Osteoblast (primary cell): ENCODE data around the gene ZG16B. TPM values are rescaled to one million over a fixed set of nuclear protein-coding genes. Genes with fewer than 3 reads are reported as not detected.

ENCODE experiments used
- DNase-seq: peaks from one replicate; pipeline ENCODE4 v3.0.0; 2011; ENCODE audit warnings: low spot score, mixed read lengths; ENCODE audit not compliant: insufficient read length; ENCODE audit errors: missing footprints
- H2AFZ ChIP-seq: 2 replicates; pipeline ENCODE4 v1.6.0; 2011; ENCODE audit warnings: mild to moderate bottlenecking, low read length
- H3K27ac ChIP-seq: 2 replicates; pipeline ENCODE4 v1.5.1; 2011; ENCODE audit warnings: mild to moderate bottlenecking, low read depth, low read length, moderate library complexity
- H3K27me3 ChIP-seq: 2 replicates; pipeline ENCODE4 v1.6.0; 2012; ENCODE audit warnings: mild to moderate bottlenecking, control low read depth, inconsistent platforms, low read length, moderate library complexity; ENCODE audit not compliant: insufficient read depth
- H3K36me3 ChIP-seq: 2 replicates; pipeline ENCODE4 v1.5.1; 2011; ENCODE audit warnings: mild to moderate bottlenecking, low read length, control low read depth, moderate library complexity; ENCODE audit not compliant: insufficient read depth
- H3K4me1 ChIP-seq: 2 replicates; pipeline ENCODE4 v1.5.1; 2011; ENCODE audit warnings: mild to moderate bottlenecking, low read length, control low read depth, moderate library complexity; ENCODE audit not compliant: insufficient read depth
- H3K4me2 ChIP-seq: 2 replicates; pipeline ENCODE4 v1.6.0; 2011; ENCODE audit warnings: mild to moderate bottlenecking, low read length; ENCODE audit not compliant: insufficient read depth
- H3K4me3 ChIP-seq: fragments of 200-600 bp; sonication (generic); 3 replicates; pipeline ENCODE4 v1.5.1; 2012; ENCODE audit warnings: mild to moderate bottlenecking, low read length, inconsistent platforms; ENCODE audit not compliant: insufficient read depth
- H3K79me2 ChIP-seq: 2 replicates; pipeline ENCODE4 v1.6.0; 2012; ENCODE audit warnings: mild to moderate bottlenecking, low read length, control low read depth, inconsistent platforms; ENCODE audit not compliant: insufficient read depth
- H3K9me3 ChIP-seq: 2 replicates; pipeline ENCODE4 v1.5.1; 2011; ENCODE audit warnings: low read depth, low read length, control low read depth
- H4K20me1 ChIP-seq: 2 replicates; pipeline ENCODE4 v1.6.0; 2012; ENCODE audit warnings: mild to moderate bottlenecking, low read length, control low read depth; ENCODE audit not compliant: insufficient read depth
- CTCF ChIP-seq: IDR thresholded peaks from 2 replicates; pipeline ENCODE4 v1.5.1; 2011; ENCODE audit warnings: mild to moderate bottlenecking, low read depth, low read length, moderate library complexity; ENCODE audit errors: extremely low read depth
- total RNA-seq: library from RNA; depleted of rRNA; stranded (reverse); fragments of >200 nt; gene quantifications from 2 replicates; pipeline ENCODE4 v1.2.3, GENCODE V29; 2012

ZG16B gene
- total RNA-seq, 1 donor = 1.4 TPM

- H3K4me1 ChIP-seq = peaks cover 18% of the 10 kb centered on the region
- no peaks in the 10 kb centered on the region for H3K9me3 ChIP-seq
- no peaks in the 10 kb centered on the region for H3K36me3 ChIP-seq
- no peak overlapping the region for H3K4me3 ChIP-seq
- peaks cover 10% of the 10 kb centered on the region for H3K27me3 ChIP-seq
- no peaks in the 10 kb centered on the region for H3K79me2 ChIP-seq
- H2AFZ ChIP-seq = no peak overlapping the region
- H3K27ac ChIP-seq = no peak overlapping the region
- DNase-seq = peak; percentile 62
- no peak for TF ChIP-seq CTCF
- H3K4me2 ChIP-seq = no peak overlapping the region
- no peaks in the 10 kb centered on the region for H4K20me1 ChIP-seq
Observed at GRCh38 chr16:2836646-2837508, 6.8 kb downstream of the ZG16B start.

GRCh38 chr16:2838928-2839327 lies 8.8 kb downstream of the ZG16B start:
- Histone ChIP-seq H3K36me3 (no peaks in the 10 kb centered on the region), H3K4me3 (no peak overlapping the region), H3K27me3 (no peaks in the 10 kb centered on the region), H4K20me1 (no peaks in the 10 kb centered on the region), H3K4me1 (peaks cover 18% of the 10 kb centered on the region), H2AFZ (no peak overlapping the region), H3K4me2 (no peak overlapping the region), H3K79me2 (no peaks in the 10 kb centered on the region), H3K9me3 (no peaks in the 10 kb centered on the region), H3K27ac (no peak overlapping the region)
- DNase-seq = peak; percentile 98
- TF ChIP-seq CTCF = peak; percentile 90

GRCh38 chr16:2839650-2840450 lies 9.7 kb downstream of the ZG16B start:
- H2AFZ ChIP-seq = no peak overlapping the region
- no peaks in the 10 kb centered on the region for H3K79me2 ChIP-seq
- peak; percentile 65 for DNase-seq
- no peak overlapping the region for H3K4me3 ChIP-seq
- H3K4me2 ChIP-seq = no peak overlapping the region
- no peaks in the 10 kb centered on the region for H3K9me3 ChIP-seq
- H3K36me3 ChIP-seq = no peaks in the 10 kb centered on the region
- no peaks in the 10 kb centered on the region for H3K27me3 ChIP-seq
- no peak for TF ChIP-seq CTCF
- peaks cover 18% of the 10 kb centered on the region for H3K4me1 ChIP-seq
- no peak overlapping the region for H3K27ac ChIP-seq
- no peaks in the 10 kb centered on the region for H4K20me1 ChIP-seq

- Histone ChIP-seq H3K4me1 (peaks cover 9% of the 10 kb centered on the region), H3K4me3 (no peak overlapping the region), H3K9me3 (no peaks in the 10 kb centered on the region), H2AFZ (no peak overlapping the region), H4K20me1 (no peaks in the 10 kb centered on the region), H3K36me3 (no peaks in the 10 kb centered on the region), H3K4me2 (no peak overlapping the region), H3K79me2 (no peaks in the 10 kb centered on the region), H3K27me3 (no peaks in the 10 kb centered on the region), H3K27ac (no peak overlapping the region)
- TF ChIP-seq CTCF = no peak
- peak; percentile 57 for DNase-seq
Observed at GRCh38 chr16:2840914-2841313, 10.8 kb downstream of the ZG16B start.
